HEK293T (cell line): ENCODE results near the gene DHX30.

Experiments
- ARNT ChIP-seq: fragments of 450-650 bp; IDR thresholded peaks from 2 replicates; pipeline ENCODE4 v1.6.1; 2017; ENCODE audit warnings: mild to moderate bottlenecking
- BHLHE40 ChIP-seq: fragments of 450-650 bp; IDR thresholded peaks from 2 replicates; pipeline ENCODE4 v1.6.1; 2016; ENCODE audit warnings: mild to moderate bottlenecking, moderate library complexity, borderline replicate concordance
- ELF4 ChIP-seq: fragments of 450-650 bp; IDR thresholded peaks from 2 replicates; pipeline ENCODE4 v1.6.1; 2017; ENCODE audit warnings: antibody characterized with exemption
- FOXK2 ChIP-seq: fragments of 450-650 bp; IDR thresholded peaks from 2 replicates; pipeline ENCODE4 v1.6.1; 2016; ENCODE audit warnings: mild to moderate bottlenecking
- FOXM1 ChIP-seq: fragments of 450-650 bp; IDR thresholded peaks from 2 replicates; pipeline ENCODE4 v1.6.1; 2017; ENCODE audit warnings: mild to moderate bottlenecking, borderline replicate concordance
- HDGF ChIP-seq: fragments of 450-650 bp; IDR thresholded peaks from 2 replicates; pipeline ENCODE4 v1.6.1; 2017; ENCODE audit warnings: antibody characterized with exemption, borderline replicate concordance
- L3MBTL2 ChIP-seq: fragments of 450-650 bp; conservative IDR thresholded peaks from 2 replicates; pipeline ENCODE4 v1.6.1; 2016; ENCODE audit warnings: mild to moderate bottlenecking
- LEF1 ChIP-seq: fragments of 450-650 bp; IDR thresholded peaks from 2 replicates; pipeline ENCODE4 v1.6.1; 2017; ENCODE audit warnings: mild to moderate bottlenecking, borderline replicate concordance
- NFRKB ChIP-seq: fragments of 450-650 bp; IDR thresholded peaks from 2 replicates; pipeline ENCODE4 v1.6.1; 2016; ENCODE audit warnings: mild to moderate bottlenecking, moderate library complexity
- SP1 ChIP-seq: fragments of 450-650 bp; IDR thresholded peaks from 2 replicates; pipeline ENCODE4 v1.6.1; 2017
- SUZ12 ChIP-seq: fragments of 450-650 bp; IDR thresholded peaks from 2 replicates; pipeline ENCODE4 v1.6.1; 2016; ENCODE audit warnings: mild to moderate bottlenecking
- TARDBP ChIP-seq: fragments of 450-650 bp; IDR thresholded peaks from 2 replicates; pipeline ENCODE4 v1.6.1; 2016
- ZNF384 ChIP-seq: fragments of 450-650 bp; IDR thresholded peaks from 2 replicates; pipeline ENCODE4 v1.6.1; 2016
- TF ChIP-seq, protein P1 (sequence below): fragments of 450-650 bp; IDR thresholded peaks from 2 replicates; pipeline ENCODE4 v1.6.1; 2016

DNA sequence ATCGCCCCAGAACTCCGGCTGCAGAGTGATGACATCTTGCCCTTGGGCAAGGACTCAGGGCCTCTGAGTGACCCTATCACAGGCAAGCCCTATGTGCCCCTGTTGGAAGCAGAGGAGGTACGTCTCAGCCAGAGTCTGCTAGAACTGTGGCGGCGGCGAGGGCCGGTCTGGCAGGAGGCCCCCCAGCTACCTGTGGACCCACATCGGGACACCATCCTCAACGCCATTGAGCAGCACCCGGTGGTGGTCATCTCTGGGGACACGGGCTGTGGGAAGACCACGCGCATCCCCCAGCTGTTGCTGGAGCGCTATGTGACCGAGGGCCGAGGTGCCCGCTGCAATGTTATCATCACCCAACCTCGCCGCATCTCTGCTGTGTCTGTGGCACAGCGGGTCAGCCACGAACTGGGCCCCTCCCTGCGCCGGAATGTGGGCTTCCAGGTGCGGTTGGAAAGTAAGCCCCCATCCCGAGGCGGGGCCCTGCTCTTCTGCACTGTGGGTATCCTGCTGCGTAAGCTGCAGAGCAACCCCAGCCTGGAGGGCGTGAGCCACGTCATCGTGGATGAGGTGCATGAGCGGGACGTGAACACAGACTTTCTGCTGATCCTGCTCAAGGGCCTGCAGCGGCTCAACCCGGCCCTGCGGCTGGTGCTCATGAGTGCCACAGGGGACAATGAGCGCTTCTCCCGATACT is 43.4 kb downstream of the DHX30 start:
- TF ChIP-seq ZNF384 (no peak), FOXM1 (no peak), BHLHE40 (no peak), FOXK2 (no peak), TARDBP (no peak), SUZ12 (no peak), ELF4 (no peak), SP1 (no peak), NFRKB (no peak), L3MBTL2 (no peak), ARNT (no peak), LEF1 (no peak), HDGF (no peak)
- TF ChIP-seq, protein P1, sequence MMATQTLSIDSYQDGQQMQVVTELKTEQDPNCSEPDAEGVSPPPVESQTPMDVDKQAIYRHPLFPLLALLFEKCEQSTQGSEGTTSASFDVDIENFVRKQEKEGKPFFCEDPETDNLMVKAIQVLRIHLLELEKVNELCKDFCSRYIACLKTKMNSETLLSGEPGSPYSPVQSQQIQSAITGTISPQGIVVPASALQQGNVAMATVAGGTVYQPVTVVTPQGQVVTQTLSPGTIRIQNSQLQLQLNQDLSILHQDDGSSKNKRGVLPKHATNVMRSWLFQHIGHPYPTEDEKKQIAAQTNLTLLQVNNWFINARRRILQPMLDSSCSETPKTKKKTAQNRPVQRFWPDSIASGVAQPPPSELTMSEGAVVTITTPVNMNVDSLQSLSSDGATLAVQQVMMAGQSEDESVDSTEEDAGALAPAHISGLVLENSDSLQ, result no peak
